ENCODE data around the gene STK38.

STK38 gene

GRCh38 chr6:36524871-36525270, 22.4 kb downstream of the STK38 start:
- in situ Hi-C loops (cut with MboI; ENCODE audit: low sequenced_read_pairs): no loop called here

GRCh38 chr6:36523936-36524499, 23.3 kb downstream of the STK38 start:
- in situ Hi-C loops (cut with MboI; ENCODE audit: low sequenced_read_pairs): no loop called here

DNA sequence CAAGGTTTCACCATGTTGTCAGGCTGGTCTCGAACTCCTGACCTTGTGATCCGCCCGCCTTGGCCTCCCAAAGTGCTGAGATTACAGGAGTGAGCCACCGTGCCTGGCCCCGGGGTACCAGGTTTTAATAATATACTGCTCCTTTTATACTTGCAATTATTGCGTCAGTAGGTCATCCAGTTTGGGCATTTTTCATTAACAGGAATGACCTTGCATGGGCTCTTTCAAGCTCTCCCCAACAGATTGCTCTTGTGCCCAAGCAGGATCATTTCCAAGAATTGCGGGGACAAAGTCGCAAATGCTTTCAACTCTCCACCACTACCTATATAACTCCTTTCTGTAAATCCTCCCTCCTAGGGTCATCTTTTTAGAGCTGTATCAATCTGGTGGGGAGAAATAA, 23.8 kb downstream of the STK38 start:
- in situ Hi-C loops (cut with MboI; ENCODE audit: low sequenced_read_pairs): no loop called here

- in situ Hi-C loops (cut with MboI; ENCODE audit: low sequenced_read_pairs): no loop called here
Measured at GRCh38 chr6:36519352-36519751, 27.9 kb downstream of the STK38 start.

DNA sequence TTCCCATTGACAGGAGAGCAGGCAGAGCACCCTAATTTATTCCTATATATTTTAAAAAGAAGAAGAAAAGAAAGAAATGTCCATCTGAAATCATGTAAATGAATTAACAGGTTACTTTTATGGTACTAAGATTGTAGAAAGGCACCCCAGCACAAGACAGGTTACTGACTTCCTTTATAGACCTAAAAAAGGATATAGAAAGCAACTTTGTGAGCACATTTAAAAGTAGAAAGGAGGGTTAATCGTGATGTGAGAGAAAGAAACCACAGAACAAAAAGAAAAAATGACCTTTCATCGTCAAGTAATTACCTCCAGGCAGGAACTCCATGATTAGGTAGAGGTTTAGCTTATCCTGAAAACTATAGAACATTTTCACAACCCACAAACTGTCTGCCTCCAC, 29.9 kb downstream of the STK38 start:
- in situ Hi-C loops (cut with MboI; ENCODE audit: low sequenced_read_pairs): no loop called here

- in situ Hi-C loops (cut with MboI; ENCODE audit: low sequenced_read_pairs): no loop called here
Measured at GRCh38 chr6:36516988-36517387, 30.3 kb downstream of the STK38 start.

DNA sequence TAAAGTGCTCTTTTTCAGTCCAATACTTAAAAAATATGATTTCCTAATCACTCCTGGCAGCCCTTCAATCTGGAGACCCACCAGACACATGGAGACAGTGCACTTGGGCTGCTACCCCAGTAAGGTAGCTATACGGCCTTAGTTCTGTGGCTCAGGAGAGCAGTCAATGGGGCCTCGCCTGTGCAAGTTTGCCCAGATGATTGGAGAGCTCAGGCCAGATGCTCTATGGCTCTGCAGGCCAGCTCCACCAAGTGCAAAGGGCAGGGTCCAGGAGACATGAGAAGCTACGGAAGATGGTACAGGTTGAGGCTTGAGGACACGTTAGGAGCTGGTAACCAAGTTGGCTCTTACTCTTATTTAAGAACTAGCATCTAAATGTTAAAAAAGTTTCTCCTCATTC, 30.7 kb downstream of the STK38 start:
- in situ Hi-C loops (cut with MboI; ENCODE audit: low sequenced_read_pairs): no loop called here

DNA sequence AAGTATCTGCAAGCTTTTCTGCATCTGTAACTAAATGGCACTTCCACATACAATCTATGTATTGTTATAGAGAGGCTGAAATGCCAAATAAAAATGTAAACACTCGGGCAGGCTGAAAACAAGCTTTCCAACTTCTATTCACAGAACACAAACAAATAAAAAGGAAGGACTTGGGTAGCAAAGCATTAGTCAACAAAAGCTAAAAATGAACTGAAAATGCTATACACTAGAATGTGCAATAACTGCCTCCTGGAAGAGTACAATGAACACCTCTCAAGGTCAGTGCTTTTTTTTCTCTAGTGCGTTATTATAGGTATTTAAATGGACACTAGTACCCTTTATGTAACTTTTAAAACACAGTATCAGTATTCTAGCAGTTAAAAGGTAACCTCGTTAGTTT, 31.4 kb downstream of the STK38 start:
- in situ Hi-C loops (cut with MboI; ENCODE audit: low sequenced_read_pairs): no loop called here

DNA sequence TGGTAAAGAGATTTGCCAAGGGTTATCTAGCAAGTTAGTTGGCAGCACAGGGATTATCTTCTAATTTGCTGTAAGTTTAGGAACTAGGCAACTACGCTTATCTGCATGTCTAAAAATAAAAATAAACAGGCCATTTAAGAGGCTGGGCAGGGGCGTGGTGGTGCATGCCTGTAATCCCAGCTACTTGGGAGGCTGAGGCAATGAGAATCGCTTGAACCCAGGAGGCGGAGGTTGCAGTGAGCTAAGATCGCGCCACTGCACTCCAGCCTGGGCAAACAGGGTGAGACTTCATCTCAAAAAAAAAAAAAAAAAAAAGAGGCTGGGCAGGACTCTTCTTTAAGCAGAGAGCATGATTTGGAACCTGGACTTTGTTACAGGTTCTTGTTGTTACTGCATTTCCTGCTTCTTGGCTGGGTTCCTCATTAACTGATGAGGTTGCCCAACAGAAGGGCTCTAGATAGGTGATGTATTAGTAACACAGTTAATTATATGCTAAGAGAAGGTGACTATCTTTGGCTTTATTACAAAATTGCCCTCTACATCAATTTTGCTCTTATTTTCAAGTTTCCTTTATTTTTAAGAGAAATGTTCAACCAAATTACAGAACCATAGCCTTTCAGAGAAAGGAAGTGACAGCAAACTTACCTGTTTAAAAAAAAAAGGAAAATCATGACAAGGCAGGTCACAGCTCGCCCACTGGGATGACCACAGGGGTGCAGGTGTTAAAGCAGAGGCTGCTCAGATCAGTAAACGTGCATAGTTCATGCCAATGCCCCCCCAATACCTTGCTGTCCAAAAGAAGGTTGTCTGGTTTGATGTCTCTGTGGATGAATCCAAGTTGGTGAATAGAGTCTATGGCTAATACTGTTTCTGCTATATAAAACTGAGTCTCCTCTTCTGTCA, 32.5 kb downstream of the STK38 start:
- in situ Hi-C loops (cut with MboI; ENCODE audit: low sequenced_read_pairs): no loop called here

DNA sequence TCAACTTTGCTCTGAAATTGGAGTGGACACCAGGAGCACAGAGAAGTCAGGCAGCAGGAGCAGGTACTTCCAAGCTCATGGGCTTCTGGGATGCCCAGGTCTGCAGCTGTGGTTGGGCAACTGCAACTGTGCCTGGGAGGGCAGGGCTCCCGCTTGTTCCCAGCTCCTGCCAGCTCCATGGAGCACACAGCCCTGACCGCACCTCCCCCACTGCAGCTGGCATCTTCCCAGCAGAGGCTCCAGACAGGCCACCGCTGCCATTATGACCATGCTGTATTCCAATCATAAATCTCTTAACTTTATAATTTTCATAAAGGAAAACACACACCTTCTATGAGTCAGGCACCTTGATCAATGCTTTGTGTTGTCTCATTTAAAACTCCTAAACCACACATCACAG, 36.9 kb downstream of the STK38 start:
- in situ Hi-C loops (cut with MboI; ENCODE audit: low sequenced_read_pairs): no loop called here

- in situ Hi-C loops (cut with MboI; ENCODE audit: low sequenced_read_pairs): no loop called here
Measured at GRCh38 chr6:36508532-36508931, 38.7 kb downstream of the STK38 start.

GRCh38 chr6:36506611-36507010, 40.7 kb downstream of the STK38 start:
- in situ Hi-C loops (cut with MboI; ENCODE audit: low sequenced_read_pairs): no loop called here

- in situ Hi-C loops (cut with MboI; ENCODE audit: low sequenced_read_pairs): no loop called here
Measured at GRCh38 chr6:36505744-36506534, 41.3 kb downstream of the STK38 start.

DNA sequence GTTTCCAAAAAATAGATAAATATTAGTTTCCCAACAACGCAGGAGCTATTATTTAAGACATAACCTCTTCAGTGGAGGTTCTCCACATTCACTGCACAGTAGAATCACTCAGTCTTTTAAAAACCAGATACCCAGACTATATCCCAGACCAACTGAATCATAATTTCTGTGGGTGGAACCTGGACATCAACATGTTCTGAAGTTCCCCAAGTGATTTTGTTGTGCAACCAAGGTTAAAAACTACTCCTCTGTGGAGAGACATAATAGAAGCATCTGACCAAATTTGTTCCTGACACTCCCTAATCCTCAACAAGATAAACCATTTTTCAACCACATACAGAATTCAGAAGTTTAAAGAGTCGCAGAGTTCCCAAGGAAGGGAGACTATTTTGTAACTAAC, 42.3 kb downstream of the STK38 start:
- in situ Hi-C loops (cut with MboI; ENCODE audit: low sequenced_read_pairs): no loop called here

GRCh38 chr6:36504181-36504580, 43.1 kb downstream of the STK38 start:
- in situ Hi-C loops (cut with MboI; ENCODE audit: low sequenced_read_pairs): no loop called here

- in situ Hi-C loops (cut with MboI; ENCODE audit: low sequenced_read_pairs): no loop called here
Measured at GRCh38 chr6:36501686-36502085, 45.6 kb downstream of the STK38 start.

- in situ Hi-C loops (cut with MboI; ENCODE audit: low sequenced_read_pairs): no loop called here
Measured at GRCh38 chr6:36499918-36500317, 47.4 kb downstream of the STK38 start.

GRCh38 chr6:36495086-36495485, 52.2 kb downstream of the STK38 start:
- in situ Hi-C loops (cut with MboI; ENCODE audit: low sequenced_read_pairs): no loop called here

GRCh38 chr6:36493859-36494258, 53.4 kb downstream of the STK38 start:
- in situ Hi-C loops (cut with MboI; ENCODE audit: low sequenced_read_pairs): no loop called here

DNA sequence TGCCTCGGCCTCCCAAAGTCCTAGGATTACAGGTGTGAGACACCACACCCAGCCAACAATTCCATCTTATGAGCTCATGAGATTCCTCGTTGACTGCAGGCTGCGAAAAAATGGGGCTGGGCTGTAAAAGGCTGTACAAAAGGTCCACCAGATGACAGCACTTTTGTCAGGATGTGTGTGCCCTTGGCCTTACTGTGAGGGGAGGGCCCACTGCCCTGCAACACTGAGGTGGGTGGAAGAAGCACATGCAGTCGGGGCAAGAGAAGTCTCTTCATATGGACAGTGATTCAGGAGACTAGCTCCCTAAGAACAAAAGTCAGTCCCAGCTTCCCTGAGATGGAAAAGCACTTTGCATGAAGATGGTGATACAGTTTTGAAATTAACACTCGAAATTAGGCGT, 54.0 kb downstream of the STK38 start:
- in situ Hi-C loops (cut with MboI; ENCODE audit: low sequenced_read_pairs): no loop called here

DNA sequence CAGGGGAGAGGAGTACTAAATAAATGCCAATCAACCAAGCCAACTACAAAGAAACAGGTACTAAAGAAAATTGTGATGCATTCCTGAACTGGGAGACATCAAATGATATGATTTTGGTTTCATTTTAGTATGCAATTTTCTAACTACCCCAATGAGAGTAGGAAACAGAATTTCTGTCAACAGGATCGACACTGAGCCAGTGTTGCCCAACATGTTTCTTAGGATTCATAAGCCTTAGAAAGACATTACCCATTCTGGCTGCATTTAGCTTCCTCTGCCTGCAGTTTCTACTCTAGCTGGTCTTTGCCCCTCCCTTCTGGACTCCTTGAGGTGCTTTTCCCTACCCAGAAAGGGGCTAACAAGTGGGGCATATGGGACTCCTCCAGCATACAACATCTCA, 54.7 kb downstream of the STK38 start:
- in situ Hi-C loops (cut with MboI; ENCODE audit: low sequenced_read_pairs): no loop called here

- in situ Hi-C loops (cut with MboI; ENCODE audit: low sequenced_read_pairs): no loop called here
Measured at GRCh38 chr6:36492092-36492491, 55.2 kb downstream of the STK38 start.
